Measurements from ENCODE around the gene GADD45A. TPM values are rescaled to one million over a fixed set of nuclear protein-coding genes. Genes with fewer than 3 reads are reported as not detected.

GADD45A gene
- total and polyA plus RNA-seq, 2 experiments from 2014 or later: 93.1 to 175 TPM

DNA sequence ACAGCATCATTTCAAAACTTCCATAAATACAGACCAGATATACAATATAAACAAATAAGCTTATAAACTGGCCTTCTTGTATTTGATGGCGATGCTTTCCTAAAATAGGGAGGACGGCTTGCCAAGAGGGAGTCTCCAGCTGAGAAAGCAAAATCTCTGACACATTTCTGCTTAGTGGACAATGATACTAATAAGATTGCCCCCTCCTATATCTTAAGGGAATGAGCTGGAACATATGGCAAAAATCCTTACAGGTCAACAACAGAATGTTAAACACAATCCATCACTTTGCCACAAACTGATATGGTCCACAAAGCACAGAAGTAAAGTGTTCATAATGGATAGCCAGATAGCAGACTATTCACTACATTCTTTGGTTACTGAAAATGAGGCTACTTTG, 7.1 kb upstream of the GADD45A start:
- Histone ChIP-seq H3K27me3 (no peaks in the 10 kb centered on the region), H3K79me2 (no peaks in the 10 kb centered on the region), H2AFZ (no peak overlapping the region), H3K27ac (no peak overlapping the region), H4K20me1 (ENCODE audit: insufficient read depth, poor library complexity, severe bottlenecking) (no peaks in the 10 kb centered on the region), H3K36me3 (replicated peaks; ENCODE audit: insufficient read depth, low read depth) (no peaks in the 10 kb centered on the region), H3K9me2 (replicated peaks; ENCODE audit: insufficient read depth) (no peaks in the 10 kb centered on the region), H3K4me1 (ENCODE audit: insufficient read depth) (peaks cover 12% of the 10 kb centered on the region), H3K4me3 (no peak overlapping the region), H3K4me2 (no peak overlapping the region), H3K9me3 (ENCODE audit: low read depth) (no peaks in the 10 kb centered on the region)
- DNase-seq (ENCODE audit: low spot score): no peak
- WGBS (ENCODE audit: low lambda C conversion rate, missing lambda C conversion rate): 70% methylated on average over 2 of the region's 2 CpGs
- TF ChIP-seq EZH2 (IDR thresholded peaks at IDR 0.05; ENCODE audit: borderline replicate concordance) (no peak), EZH2phosphoT487 (IDR thresholded peaks at IDR 0.05; ENCODE audit: low read depth, severe bottlenecking, unreplicated experiment) (no peak)
- TF ChIP-seq, protein P1, sequence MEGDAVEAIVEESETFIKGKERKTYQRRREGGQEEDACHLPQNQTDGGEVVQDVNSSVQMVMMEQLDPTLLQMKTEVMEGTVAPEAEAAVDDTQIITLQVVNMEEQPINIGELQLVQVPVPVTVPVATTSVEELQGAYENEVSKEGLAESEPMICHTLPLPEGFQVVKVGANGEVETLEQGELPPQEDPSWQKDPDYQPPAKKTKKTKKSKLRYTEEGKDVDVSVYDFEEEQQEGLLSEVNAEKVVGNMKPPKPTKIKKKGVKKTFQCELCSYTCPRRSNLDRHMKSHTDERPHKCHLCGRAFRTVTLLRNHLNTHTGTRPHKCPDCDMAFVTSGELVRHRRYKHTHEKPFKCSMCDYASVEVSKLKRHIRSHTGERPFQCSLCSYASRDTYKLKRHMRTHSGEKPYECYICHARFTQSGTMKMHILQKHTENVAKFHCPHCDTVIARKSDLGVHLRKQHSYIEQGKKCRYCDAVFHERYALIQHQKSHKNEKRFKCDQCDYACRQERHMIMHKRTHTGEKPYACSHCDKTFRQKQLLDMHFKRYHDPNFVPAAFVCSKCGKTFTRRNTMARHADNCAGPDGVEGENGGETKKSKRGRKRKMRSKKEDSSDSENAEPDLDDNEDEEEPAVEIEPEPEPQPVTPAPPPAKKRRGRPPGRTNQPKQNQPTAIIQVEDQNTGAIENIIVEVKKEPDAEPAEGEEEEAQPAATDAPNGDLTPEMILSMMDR (IDR thresholded peaks at IDR 0.05; ENCODE audit: poor library complexity): no peak

GRCh38 chr1:67679691-67680090, 5.3 kb upstream of the GADD45A start:
- no peak for DNase-seq (ENCODE audit: low spot score)
- no peak for TF ChIP-seq EZH2phosphoT487 (IDR thresholded peaks at IDR 0.05; ENCODE audit: low read depth, severe bottlenecking, unreplicated experiment)
- no peak for TF ChIP-seq EZH2 (IDR thresholded peaks at IDR 0.05; ENCODE audit: borderline replicate concordance)
- TF ChIP-seq, protein P1 (IDR thresholded peaks at IDR 0.05; ENCODE audit: poor library complexity): no peak
- H4K20me1 ChIP-seq (ENCODE audit: insufficient read depth, poor library complexity, severe bottlenecking): no peaks in the 10 kb centered on the region
- H3K4me2 ChIP-seq: no peak overlapping the region
- no peak overlapping the region for H3K27ac ChIP-seq
- H3K36me3 ChIP-seq (replicated peaks; ENCODE audit: insufficient read depth, low read depth): no peaks in the 10 kb centered on the region
- no peak overlapping the region for H2AFZ ChIP-seq
- peaks cover 16% of the 10 kb centered on the region for H3K4me1 ChIP-seq (ENCODE audit: insufficient read depth)
- H3K9me3 ChIP-seq (ENCODE audit: low read depth): no peaks in the 10 kb centered on the region
- H3K27me3 ChIP-seq: no peaks in the 10 kb centered on the region
- H3K9me2 ChIP-seq (replicated peaks; ENCODE audit: insufficient read depth): no peaks in the 10 kb centered on the region
- H3K79me2 ChIP-seq: no peaks in the 10 kb centered on the region
- H3K4me3 ChIP-seq: no peak overlapping the region

DNA sequence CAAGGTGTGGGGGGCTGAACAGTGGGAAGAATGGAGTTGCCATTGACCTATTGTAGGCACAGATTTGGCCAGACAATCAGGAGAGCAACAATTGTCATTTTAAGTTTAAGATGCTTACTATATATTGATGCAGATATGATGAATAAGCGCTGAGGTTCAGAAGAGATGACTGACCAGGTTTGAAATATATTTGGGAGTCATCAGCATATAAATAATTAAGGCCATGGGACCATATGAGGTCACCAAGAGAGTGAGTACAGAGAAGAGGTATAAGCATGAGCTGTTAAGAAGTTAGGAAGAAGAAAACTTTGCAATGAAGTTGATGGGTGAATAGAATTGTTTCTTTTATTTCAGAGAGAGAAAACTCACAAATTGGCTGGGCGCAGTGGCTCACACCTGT, 4.5 kb upstream of the GADD45A start:
- WGBS (ENCODE audit: low lambda C conversion rate, missing lambda C conversion rate): 98% methylated on average over 2 of the region's 2 CpGs

More for the DNA sequence above, 4.5 kb upstream of the GADD45A start:
- TF ChIP-seq EZH2phosphoT487 (IDR thresholded peaks at IDR 0.05; ENCODE audit: low read depth, severe bottlenecking, unreplicated experiment) (no peak), EZH2 (IDR thresholded peaks at IDR 0.05; ENCODE audit: borderline replicate concordance) (no peak)
- TF ChIP-seq, protein P1 (IDR thresholded peaks at IDR 0.05; ENCODE audit: poor library complexity): no peak
- Histone ChIP-seq H3K9me2 (replicated peaks; ENCODE audit: insufficient read depth) (no peaks in the 10 kb centered on the region), H2AFZ (no peak overlapping the region), H4K20me1 (ENCODE audit: insufficient read depth, poor library complexity, severe bottlenecking) (no peaks in the 10 kb centered on the region), H3K27me3 (no peaks in the 10 kb centered on the region), H3K79me2 (peaks cover 1% of the 10 kb centered on the region), H3K36me3 (replicated peaks; ENCODE audit: insufficient read depth, low read depth) (no peaks in the 10 kb centered on the region), H3K4me3 (no peak overlapping the region), H3K27ac (no peak overlapping the region), H3K4me2 (no peak overlapping the region), H3K9me3 (ENCODE audit: low read depth) (no peaks in the 10 kb centered on the region), H3K4me1 (ENCODE audit: insufficient read depth) (peaks cover 9% of the 10 kb centered on the region)
- no peak for DNase-seq (ENCODE audit: low spot score)
